Adrenal gland (tissue), 5 donors: Measurements from ENCODE around the gene SCN1B.
"Not testable (repeated sequence)": the region's sequence is repeated elsewhere in the genome, so short reads cannot be mapped to it uniquely, and the experiment has no call there.

Experiments
- POLR2A ChIP-seq, 2 donors: fragments of 450-650 bp; IDR thresholded peaks; one replicate each; pipeline ENCODE4 v1.6.1; 2017; ENCODE audit warnings: antibody characterized with exemption in 2 of 2, mild to moderate bottlenecking in 2 of 2, moderate library complexity in 1 of 2
- TF ChIP-seq, protein P1 (sequence below), 6 experiments: fragments of 450-650 bp in 4 of 6; fragments of 200-600 bp in 2 of 6; sonication (generic) in 1 of 6; IDR thresholded peaks; 1 replicate in 5 of 6; 2 replicates in 1 of 6; pipeline versions ENCODE4 v1.5.1 to v1.8.0; 2016 to 2021; ENCODE audit warnings: antibody characterized with exemption in 6 of 6, mild to moderate bottlenecking in 2 of 6, moderate library complexity in 1 of 6
- donor health status: DM: no; HTN: no; CAD: no.

DNA sequence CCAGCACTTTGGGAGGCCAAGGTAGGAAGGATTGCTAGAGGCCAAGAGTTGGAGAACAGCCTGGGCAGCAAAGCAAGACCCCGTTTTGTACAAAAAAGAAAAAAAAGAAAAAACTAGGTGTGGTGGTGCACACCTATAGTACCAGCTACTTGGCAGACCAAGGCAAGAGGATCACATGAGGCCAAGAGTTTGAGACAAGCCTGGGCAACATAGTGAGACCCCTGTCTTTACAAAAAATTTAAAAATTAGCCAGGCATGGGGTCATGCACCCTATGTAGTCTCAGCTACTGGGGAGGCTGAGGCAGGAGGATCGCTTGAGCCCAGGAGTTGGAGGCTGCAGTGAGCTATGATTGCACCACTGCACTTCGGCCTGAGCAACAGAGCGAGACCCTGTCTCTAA lies 15.5 kb upstream of the SCN1B start:
- TF ChIP-seq, protein P1, sequence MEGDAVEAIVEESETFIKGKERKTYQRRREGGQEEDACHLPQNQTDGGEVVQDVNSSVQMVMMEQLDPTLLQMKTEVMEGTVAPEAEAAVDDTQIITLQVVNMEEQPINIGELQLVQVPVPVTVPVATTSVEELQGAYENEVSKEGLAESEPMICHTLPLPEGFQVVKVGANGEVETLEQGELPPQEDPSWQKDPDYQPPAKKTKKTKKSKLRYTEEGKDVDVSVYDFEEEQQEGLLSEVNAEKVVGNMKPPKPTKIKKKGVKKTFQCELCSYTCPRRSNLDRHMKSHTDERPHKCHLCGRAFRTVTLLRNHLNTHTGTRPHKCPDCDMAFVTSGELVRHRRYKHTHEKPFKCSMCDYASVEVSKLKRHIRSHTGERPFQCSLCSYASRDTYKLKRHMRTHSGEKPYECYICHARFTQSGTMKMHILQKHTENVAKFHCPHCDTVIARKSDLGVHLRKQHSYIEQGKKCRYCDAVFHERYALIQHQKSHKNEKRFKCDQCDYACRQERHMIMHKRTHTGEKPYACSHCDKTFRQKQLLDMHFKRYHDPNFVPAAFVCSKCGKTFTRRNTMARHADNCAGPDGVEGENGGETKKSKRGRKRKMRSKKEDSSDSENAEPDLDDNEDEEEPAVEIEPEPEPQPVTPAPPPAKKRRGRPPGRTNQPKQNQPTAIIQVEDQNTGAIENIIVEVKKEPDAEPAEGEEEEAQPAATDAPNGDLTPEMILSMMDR (IDR thresholded peaks at IDR 0.05): not testable (repeated sequence)
- not testable (repeated sequence) for TF ChIP-seq POLR2A (IDR thresholded peaks at IDR 0.05)
